Kidney epithelial cell (primary cell): ENCODE measurements around the gene CLDN22. TPM values are rescaled to one million over a fixed set of nuclear protein-coding genes. Genes with fewer than 3 reads are reported as not detected.

ENCODE experiments used
- DNase-seq: peaks from one replicate; pipeline ENCODE4 v3.0.0-alpha.2; 2010; ENCODE audit warnings: low read depth
- H3K27me3 ChIP-seq: 2 replicates; pipeline ENCODE4 v1.6.0; 2011; ENCODE audit warnings: low read length; ENCODE audit not compliant: control insufficient read depth, insufficient read depth
- H3K36me3 ChIP-seq: 2 replicates; pipeline ENCODE4 v1.5.1; 2011; ENCODE audit warnings: low read length; ENCODE audit not compliant: control insufficient read depth, insufficient read depth
- H3K4me3 ChIP-seq: 2 replicates; pipeline ENCODE4 v1.5.1; 2011; ENCODE audit warnings: low read depth, mild to moderate bottlenecking, control low read depth, low read length
- total RNA-seq: library from RNA; depleted of rRNA; stranded (reverse); fragments of >200 nt; gene quantifications from 2 replicates; pipeline ENCODE4 v1.2.3, GENCODE V29; 2015
- TF ChIP-seq, protein P1 (sequence below): IDR thresholded peaks from 2 replicates; pipeline ENCODE4 v1.5.1; 2011; ENCODE audit warnings: mild to moderate bottlenecking, moderate library complexity, low read length, control low read depth, inconsistent platforms; ENCODE audit not compliant: insufficient read depth, poor library complexity, severe bottlenecking

CLDN22 gene
- total RNA-seq, 1 donor from 2014 or later: not detected

DNA sequence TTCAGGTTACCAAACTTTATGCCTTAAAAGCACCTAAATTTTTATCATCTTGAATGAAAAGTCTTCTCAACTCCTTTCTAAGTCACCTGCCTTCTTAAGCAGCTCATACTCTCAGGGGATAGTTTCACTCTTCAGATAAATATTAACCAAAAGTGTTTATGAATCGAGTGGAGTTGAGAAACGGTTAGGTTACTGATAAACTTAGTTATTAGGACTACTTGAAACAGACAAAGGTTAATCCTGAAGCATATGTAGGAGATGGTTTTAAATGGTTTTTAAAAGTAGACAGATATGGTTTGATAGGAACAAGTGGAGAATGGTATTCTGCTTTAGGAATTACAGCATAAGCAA, 32.8 kb downstream of the CLDN22 start:
- peaks cover 7% of the 10 kb centered on the region for H3K36me3 ChIP-seq
- no peaks in the 10 kb centered on the region for H3K27me3 ChIP-seq
- TF ChIP-seq, protein P1, sequence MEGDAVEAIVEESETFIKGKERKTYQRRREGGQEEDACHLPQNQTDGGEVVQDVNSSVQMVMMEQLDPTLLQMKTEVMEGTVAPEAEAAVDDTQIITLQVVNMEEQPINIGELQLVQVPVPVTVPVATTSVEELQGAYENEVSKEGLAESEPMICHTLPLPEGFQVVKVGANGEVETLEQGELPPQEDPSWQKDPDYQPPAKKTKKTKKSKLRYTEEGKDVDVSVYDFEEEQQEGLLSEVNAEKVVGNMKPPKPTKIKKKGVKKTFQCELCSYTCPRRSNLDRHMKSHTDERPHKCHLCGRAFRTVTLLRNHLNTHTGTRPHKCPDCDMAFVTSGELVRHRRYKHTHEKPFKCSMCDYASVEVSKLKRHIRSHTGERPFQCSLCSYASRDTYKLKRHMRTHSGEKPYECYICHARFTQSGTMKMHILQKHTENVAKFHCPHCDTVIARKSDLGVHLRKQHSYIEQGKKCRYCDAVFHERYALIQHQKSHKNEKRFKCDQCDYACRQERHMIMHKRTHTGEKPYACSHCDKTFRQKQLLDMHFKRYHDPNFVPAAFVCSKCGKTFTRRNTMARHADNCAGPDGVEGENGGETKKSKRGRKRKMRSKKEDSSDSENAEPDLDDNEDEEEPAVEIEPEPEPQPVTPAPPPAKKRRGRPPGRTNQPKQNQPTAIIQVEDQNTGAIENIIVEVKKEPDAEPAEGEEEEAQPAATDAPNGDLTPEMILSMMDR: no peak
- H3K4me3 ChIP-seq: no peak overlapping the region
- no peak for DNase-seq

DNA sequence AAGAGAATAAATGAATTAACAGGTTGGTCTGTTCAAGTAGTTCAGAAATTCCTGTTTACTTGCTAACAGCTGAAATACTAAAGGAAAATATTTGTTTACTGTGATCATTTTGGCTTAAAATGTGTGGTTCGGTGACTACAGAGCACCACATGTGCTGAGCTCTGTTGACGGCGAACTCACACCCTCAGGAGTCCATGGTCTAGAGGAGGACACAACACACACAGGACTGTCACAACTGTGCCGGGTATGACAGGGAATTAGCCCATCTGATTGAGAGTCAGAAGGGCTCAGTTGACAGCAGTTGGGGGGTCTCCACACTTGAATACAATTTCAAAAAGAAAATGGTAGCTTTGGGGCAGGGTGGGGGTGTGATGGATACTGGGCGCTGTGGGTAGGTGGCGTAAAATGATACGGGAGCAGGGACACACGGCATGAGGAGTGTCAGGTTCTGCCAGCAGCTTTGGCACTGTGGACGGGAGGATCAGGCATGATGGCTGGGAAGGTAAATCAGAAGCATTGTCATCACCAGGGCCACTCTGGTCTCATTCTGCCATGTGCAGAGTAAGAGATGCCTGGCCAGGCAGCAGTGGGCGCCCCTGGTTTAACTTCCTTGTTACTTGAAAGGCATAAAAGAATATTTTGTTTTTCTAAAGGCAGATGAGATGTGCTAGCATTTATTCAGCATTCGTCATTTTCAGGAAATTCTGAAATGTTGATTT, 33.3 kb downstream of the CLDN22 start:
- Histone ChIP-seq H3K4me3 (no peak overlapping the region), H3K27me3 (no peaks in the 10 kb centered on the region), H3K36me3 (peaks cover 7% of the 10 kb centered on the region)
- TF ChIP-seq, protein P1: peak; percentile 12
- DNase-seq: no peak

DNA sequence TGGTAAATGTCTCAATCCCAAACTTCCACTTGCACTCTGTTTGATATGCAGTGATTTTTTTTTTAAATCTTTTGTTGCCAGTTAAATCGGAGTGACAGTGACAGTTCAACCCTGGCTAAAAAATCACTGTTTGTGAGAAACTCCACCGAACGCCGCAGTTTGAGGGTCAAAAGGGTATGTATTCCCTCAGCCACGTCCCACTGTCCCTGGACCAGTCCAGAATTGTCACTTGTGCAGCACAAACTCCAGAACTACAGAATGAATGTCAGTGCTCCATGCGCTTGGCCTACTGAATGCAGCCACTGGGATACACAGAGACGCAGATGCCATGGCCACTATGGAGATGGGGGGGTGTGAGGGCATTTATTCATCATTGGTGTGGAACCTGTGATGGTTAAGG, 34.2 kb downstream of the CLDN22 start:
- TF ChIP-seq, protein P1: no peak
- Histone ChIP-seq H3K4me3 (no peak overlapping the region), H3K27me3 (no peaks in the 10 kb centered on the region), H3K36me3 (peaks cover 7% of the 10 kb centered on the region)
- DNase-seq: no peak

DNA sequence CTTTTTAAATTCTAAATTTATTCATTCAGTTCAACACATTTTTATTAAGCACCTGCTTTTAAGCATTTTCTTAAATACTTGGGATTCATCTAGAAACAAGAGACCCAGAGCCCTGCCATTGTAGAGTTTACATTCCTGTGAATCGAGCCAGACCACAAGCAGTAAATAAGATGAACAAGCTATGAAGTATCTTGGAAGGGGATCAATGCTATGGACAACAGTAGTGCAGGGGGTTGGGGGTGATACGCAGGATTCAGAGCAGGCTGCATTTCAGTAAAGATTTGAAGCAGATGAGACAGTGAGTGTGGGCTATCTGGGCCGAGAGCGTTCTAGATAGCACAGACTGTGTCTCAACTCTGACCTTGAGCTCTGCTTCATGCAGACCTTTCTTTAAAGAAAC, 35.1 kb downstream of the CLDN22 start:
- TF ChIP-seq, protein P1: no peak
- DNase-seq: no peak
- Histone ChIP-seq H3K4me3 (no peak overlapping the region), H3K36me3 (peaks cover 7% of the 10 kb centered on the region), H3K27me3 (no peaks in the 10 kb centered on the region)

DNA sequence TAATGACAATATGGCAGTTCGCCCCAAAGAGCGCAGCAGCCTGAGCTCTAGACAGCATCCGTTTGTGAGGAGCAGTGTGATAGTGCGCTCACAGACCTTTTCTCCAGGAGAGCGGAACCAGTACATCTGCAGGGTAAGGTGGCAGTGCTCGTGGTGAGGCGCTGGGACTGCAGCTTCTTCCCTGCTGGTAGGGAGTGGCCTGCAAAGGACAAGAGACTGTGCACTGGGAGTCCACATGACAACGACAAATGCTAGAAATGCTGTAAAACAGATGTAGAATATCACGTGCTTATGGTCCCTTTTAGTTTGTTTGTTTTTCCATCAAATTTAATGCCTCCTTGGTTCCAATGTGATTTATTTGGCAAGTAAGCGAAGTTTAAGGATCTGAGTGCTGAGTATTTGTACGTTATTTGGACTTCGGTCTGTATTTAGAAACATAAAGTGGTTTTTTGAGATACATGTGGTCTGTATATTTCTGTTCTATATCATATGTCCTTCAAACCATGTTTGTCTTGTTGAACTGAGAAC, 35.8 kb downstream of the CLDN22 start:
- H3K4me3 ChIP-seq: no peak overlapping the region
- H3K36me3 ChIP-seq: peaks cover 5% of the 10 kb centered on the region
- H3K27me3 ChIP-seq: no peaks in the 10 kb centered on the region
- no peak for DNase-seq
- TF ChIP-seq, protein P1: no peak

DNA sequence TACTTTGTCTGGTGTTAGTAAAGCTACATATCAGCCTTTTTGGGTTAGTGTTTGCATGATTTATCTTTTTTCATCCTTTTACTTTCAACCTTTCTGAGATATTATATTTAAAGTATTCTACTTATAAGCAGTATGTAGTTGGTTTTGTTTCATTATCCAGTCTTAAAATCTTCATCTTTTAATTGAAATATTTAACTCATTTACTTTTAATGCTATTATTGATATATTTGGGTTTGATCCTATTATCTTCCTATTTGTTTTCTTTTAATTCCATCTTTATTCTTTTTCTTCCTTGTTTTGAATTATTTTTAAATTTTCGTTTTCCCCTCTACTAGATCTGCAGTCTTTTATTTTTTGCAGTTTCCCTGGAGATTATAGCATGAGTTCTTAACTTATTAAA, 44.0 kb downstream of the CLDN22 start:
- TF ChIP-seq, protein P1: no peak
- H3K4me3 ChIP-seq: no peak overlapping the region
- no peaks in the 10 kb centered on the region for H3K27me3 ChIP-seq
- no peak for DNase-seq
- H3K36me3 ChIP-seq: no peaks in the 10 kb centered on the region
